ENCODE data around the gene PODXL2.

Gene PODXL2

DNA sequence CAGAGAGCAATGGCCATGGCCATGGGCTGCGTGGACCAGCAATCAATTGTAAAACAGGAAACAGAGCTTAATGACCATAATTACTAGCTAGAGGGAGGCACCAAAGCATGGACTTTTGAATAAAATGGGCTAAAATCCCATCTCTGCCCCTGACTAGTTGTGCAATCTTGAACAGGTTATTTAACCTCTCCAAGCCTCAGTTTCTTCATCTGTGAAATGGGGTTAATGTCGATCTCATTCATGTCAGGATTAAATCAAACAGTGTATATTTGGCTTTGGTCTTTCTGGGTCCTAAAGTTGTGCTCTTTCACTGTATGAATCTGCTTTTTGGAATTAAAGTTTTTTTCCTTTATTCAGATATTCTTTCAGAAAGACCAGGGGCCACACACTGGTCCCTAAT, 79.9 kb downstream of the PODXL2 start:
- no peak for DNase-seq (ENCODE audit: low spot score)

DNA sequence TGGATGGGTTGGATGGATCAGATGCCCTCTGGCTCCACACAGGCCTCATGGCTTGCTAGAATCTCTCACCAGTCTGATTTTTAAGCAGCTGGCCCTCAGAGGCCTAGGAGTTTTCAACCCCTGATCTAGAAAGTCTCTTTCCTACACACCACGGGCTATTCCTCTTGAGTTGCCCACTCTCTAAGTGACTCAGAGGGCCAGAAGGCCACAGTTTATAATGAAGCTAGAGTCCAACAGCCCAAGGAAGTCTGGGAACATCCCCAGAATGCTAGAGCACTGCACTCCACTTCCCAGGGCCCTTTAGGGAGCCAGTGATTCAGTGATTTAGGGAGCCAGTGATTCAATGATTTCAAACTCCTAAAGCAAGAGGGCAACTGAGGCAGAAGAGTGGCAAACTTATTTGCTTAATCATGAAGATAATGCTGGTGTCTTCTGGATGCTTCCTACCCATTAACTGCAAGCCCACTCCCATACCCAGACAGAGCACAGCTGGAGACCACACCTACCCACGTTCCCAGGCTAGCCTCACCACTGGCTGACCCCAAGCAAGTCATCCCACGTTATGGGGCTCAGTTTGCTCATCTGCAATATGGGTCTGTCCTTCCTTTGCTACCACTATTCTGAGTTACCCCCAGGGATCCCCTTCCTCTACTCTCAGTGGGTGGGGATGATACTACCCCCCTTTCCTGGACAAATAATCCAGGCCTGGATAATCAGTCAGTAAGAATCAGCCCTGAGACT, 80.5 kb downstream of the PODXL2 start:
- no peak for DNase-seq (ENCODE audit: low spot score)

DNA sequence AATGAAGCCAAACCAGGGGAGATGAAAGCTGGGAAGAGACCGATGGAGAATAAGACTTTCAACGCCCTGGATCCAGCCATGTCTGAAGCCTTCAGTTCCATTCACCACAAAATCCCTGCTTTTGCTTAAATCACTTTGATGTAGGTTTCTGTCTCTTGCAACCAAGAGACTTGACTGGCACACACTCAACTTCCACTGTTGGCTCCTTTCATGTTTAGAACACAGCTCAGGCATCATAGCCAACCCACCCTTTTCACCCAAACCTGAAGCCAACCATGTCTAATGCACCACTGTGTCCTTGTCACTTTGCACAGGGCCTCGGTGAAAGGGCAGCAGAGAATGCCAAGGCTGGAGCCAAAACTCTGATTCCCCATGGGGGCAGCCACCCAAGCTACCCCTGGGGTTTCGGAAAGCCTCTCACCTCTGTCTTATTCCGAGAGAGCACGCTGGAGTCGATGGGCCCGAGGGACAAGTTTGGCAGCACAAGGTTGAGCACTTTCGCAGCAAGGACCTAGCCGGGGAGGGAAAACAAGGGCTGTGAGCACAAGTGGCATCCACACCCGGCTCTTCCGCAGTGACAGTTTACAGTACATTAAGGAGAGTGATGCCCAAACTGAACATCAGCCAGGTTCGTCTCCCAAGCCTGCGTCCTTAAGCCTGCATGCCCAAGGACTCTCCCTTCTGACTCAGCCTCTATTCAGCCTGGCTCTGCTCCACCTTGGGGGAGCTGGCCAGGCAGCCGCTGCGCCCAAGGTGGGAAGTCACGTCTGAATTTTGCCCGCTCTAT, 81.4 kb downstream of the PODXL2 start:
- no peak for DNase-seq (ENCODE audit: low spot score)

DNA sequence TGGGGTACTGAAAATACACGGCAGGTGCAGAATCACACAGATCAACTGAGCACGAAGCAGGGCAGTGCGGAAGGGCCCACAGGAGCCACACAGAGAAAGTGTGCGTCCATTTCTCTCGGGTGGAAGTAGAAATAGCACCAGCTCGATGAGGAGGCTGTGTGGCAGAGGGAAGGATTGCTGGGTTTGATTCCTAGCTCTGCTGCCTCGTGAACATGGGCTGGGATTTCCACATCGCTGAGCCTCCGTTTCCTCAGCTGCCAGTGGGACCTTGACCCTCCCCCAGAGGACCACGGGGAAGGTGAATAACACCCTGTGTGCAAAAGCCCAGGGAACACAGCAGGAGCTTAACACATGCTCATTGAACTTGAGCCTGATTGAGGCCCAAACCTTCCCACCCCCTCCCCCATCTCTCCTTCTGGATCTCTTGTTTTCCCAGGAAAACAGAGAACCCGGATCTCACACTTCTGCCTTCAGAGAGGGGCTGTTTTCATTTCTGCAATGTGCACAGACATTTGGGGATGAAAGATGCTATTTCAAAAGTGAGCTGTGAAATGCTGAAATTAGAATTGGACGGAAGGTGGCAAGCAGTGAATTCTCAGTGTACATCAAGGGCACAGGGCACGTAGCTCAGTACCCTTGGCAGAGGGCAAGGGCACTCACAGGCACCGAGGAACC, 82.2 kb downstream of the PODXL2 start:
- no peak for DNase-seq (ENCODE audit: low spot score)

DNA sequence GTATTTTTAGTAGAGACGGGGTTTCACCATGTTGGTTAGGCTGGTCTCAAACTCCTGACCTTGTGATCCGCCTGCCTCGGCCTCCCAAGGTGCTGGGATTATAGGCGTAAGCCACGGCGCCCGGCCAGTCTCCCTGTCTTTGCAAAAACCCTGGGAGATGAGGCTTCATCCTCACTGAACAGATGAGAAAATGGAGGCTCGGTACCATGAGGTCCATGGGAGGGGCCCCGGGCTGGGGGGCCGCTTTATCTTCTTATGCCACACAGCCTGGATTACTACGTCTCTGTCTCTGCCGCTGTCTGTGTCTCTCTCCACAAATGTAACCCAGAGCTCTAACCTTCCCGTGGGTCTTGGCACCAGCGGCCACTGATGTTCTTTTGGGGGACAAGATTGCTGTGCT, 82.9 kb downstream of the PODXL2 start:
- DNase-seq (ENCODE audit: low spot score), result no peak

DNA sequence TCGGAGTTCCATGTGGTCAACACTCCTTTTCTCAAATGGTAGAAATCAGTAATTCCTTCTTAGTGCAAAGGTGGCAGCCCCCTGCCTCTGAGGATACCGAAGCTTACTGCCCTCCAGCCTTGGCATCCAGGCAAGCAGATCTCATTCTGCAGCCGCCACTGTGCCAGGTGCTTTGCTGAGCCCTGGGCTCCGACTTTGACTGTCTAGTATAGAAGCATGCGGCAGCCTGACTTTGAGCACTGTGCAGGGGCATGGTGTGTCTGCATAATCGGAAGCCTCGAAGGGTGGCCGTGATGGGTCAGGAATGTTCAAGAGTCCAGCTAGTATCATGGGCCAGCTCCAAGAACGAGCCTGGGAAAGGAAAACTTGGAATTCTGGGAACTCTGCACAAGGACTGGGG, 83.5 kb downstream of the PODXL2 start:
- no peak for DNase-seq (ENCODE audit: low spot score)

DNA sequence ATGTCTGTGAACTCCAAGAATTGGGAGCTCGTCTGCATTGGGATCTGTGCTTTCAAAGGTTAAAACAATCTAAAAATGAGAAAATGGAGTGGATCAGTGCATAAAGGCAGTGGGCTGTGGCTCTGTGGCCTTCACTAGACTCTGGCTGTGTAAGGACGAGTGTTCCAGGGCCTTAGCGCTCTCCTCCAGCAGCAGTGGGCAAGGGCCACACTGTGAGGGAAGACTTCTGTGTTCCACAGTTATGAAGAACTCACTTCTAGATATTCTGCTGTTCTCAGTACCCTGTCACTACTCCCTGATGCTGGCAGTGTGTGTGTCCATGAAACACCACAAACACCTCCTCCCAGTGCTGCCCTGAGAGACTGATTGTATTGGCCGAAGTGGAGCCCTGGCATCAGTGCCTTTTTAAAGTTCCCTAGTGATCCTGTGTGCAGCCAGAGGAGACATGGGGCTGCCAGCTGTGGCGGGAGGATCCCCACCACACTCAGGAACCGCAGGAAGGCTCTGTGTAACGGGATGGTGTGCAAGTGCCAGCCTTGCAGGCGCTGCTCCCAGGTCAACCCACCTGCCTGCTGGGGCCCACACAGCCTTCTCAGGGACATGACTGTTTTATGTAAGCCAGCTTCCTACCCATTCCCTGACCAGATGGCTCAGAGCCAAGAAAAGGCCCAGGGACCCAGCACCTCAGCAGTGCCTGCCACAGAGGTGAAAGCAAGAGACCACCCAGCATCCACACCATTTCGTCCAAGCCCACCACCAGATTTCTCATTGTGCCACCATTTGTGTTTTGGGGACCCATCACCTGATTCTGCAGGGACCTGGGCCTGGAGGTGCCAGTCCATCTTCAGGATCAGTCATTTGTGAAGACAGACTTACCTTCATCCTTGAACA, 84.1 kb downstream of the PODXL2 start:
- no peak for DNase-seq (ENCODE audit: low spot score)

DNA sequence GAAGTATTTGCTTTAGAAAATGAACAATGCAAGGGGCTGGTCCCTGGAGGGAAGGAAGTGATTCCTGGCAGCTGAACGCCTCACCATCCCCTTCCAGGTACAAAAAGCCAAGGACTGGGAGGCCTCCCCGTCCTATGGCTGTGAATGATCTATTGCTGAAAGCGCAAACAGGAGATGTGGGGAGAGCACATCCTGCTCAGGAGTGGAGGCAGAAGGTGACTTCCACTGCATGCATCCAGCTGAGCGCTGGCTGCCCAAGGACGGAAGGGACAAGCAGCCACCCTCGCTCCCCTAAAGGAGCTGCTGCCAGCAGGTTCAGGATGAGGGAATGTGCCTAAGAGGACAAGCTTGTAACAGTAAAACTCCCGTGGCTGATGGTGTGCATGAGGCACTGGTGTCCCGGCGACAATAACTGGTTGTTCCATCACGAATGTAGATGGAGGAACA, 85.2 kb downstream of the PODXL2 start:
- DNase-seq (ENCODE audit: low spot score), result no peak

DNA sequence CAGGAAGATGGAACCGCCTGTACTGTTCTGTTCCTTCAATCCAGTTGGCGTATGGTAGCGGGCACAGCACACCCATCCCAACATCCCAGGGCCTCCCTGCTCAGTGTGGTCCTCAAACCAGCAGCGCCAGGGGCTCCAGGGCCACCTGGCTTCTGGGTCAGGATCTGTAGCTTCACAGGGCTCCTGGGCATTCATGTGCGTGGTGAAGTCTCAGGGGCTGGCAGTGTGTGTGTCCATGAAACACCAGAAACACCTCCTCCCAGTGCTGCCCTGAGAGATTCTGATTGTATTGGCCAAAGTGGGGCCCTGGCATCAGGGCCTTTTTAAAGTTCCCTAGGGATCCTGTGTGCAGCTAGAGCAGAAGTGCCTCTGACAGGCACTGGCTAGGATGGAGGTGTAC, 85.9 kb downstream of the PODXL2 start:
- DNase-seq (ENCODE audit: low spot score), result no peak

DNA sequence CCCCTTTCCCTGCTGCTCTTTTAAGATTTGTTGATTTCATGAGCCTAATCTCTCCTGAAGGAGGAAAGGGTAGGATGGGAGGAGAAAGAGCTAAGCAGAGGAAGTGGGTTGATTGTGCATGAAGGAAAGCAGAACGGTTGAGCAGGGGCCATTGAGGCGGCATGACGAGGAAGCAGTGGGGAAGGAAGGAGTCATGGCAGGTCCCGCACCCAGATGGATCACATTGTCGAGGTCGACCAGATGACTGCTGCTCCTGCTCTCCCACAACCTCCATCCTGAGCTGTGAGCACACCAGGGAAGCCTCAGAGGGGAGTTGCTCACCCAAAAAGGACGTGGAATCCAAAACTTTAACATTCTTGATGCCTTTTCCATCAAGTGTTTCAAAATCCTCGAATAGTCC, 86.5 kb downstream of the PODXL2 start:
- no peak for DNase-seq (ENCODE audit: low spot score)

DNA sequence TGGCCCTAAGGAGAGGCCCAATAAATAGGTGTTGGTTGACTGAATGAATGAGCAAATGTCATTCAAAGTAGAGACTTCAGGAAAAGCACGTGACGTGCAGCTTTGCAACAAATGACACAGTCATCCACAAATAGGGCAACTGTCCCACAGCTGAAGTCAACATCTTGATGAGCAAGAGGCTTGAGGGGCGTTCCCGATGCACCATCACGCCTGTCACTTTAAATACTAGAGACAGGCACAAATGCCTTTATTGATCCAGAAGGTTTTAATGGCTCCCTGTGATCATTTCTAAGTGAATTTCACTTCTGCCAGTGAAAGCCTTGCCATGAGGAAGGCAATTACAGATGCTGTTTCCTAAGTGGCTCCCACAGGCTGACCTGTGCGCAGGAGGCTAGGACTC, 87.4 kb downstream of the PODXL2 start:
- DNase-seq (ENCODE audit: low spot score), result no peak

DNA sequence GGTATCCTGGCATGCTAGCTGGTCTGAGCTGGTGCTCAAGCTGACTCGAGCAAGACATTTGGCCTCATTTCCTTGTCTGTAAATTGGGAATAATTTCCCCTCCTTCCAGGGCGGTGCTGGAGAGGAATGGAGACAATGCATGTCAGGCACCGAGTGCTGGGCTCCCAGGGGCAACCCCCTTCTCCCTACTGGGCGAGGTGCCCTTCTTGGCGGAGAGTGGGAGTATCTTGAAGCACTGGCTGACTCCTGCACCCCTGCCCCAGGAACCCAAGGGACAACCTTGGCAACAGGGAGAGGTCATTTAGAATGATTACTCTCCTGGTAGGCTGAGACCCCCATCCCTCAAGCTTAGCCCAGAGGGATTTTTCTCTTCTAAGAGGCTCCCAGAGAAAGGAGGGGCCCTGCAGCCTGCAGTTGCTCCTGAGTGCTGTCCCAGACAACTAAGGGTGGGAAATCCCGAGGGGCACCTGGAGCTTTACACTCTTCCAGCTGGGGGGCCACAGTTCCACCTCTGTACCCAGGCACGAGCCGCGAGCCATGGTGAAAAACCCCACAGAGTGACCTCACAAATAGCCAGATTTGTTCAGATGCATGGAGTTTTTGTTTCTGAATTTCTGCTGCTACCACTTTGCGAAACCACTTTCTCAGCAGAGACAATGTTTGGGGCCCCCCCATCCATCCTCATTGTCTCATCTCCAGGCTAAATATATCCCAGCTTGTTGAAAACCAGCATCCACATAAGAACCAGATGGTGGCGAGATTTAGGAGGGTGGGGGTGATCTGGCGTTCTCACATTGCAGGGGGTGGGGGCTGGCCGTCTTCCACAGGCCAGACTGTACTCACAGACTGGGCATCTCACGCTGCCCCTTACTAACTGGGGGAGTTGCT, 88.6 kb downstream of the PODXL2 start:
- DNase-seq (ENCODE audit: low spot score), result no peak

DNA sequence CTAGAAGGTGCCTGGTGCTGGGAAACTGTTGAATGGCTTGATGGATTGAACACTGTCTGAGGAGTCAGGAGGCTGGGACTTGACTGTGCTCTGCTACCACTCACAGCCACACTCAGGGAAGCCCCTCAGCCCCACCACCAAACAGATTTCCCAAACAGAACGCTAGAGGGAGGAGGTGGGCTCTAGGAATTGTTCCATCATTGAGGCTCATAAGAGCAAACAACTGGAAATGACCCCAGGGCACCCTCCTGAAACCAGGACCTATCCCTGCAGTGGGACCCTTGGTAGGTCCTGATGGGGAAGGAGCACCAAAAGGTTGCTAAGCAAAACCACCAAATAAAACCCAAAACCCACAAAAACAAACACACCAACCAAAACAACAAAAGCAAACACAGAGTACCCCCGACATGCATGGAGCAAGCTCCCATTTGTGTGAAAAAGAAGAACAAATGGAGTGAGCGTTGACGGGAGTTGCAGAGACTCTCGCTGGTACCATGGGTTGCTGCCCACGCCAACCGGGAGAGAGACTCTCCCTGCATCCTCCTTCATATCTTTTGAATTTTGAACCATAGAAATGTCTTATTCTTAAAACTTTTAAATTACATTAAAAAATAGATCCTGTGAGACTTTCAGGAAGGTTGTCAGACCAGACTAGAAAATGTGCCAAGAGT, 89.4 kb downstream of the PODXL2 start:
- DNase-seq (ENCODE audit: low spot score), result no peak

DNA sequence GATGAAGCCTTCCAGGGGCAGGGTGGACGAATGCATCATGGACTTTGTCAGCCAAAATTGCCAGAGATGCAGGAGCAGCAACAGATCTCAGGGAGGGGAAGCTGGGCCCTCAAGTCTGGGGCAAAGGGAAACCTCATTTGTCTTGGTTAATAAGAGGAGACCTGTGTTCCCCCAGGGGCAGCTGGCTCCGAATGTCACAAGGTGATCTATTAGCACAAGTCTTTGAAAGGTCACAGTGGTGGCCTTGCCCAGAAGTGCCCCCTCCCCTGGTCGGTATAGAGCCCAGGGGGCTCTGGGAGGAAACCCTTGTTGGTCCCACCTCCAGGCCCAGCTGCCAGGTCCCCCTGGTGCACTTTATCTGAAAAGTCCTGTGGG, 89.9 kb downstream of the PODXL2 start:
- DNase-seq (ENCODE audit: low spot score), result no peak

DNA sequence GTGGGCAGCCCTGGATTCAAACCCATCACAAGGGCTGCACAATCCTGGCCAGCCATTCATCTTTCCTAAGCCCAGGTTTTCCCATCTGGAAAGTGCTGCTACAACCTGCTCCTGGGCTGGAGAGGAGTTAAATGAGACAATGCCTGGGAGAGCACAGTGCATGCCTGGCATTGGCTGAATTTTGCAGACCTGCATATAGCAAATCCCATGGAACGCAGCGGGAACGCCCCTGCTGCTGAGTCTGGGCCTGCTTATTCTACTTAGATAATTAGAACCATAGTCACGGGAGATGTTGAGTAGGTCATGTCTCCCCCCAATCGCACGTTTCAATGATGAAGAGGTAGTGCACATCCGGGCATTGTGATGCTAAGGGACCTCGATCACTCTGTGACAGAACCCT, 90.4 kb downstream of the PODXL2 start:
- no peak for DNase-seq (ENCODE audit: low spot score)

DNA sequence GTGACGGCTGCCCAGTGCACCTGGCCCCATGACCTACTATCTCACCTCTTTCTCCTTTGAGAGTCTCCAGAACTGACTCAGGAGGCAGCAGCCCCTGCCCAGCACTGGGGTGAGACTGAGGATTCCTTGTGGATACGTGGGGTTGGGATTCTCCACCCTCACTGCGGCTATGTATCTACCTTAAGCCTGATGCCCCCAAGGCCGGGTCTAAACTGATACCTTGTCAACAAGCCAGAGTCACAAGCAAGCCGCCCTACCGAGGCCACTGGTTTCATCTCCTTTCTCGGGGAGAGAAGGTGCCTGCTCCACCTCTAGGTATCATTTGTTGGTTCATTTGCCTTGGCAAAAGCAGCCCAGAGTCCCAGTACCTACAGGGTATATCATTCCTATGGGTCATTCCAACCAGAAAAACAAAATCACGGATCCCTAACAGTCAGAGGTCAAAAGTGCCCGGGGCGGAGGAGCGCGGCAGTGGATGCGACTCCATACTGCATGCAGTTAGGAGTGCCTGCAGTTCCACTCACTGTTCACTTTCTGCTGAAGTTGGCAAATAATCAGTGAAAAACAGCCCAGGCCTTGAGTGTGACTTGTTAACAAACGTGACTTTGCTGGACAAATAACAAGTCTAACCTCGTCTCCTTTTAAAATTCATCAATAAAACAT, 91.3 kb downstream of the PODXL2 start:
- no peak for DNase-seq (ENCODE audit: low spot score)

DNA sequence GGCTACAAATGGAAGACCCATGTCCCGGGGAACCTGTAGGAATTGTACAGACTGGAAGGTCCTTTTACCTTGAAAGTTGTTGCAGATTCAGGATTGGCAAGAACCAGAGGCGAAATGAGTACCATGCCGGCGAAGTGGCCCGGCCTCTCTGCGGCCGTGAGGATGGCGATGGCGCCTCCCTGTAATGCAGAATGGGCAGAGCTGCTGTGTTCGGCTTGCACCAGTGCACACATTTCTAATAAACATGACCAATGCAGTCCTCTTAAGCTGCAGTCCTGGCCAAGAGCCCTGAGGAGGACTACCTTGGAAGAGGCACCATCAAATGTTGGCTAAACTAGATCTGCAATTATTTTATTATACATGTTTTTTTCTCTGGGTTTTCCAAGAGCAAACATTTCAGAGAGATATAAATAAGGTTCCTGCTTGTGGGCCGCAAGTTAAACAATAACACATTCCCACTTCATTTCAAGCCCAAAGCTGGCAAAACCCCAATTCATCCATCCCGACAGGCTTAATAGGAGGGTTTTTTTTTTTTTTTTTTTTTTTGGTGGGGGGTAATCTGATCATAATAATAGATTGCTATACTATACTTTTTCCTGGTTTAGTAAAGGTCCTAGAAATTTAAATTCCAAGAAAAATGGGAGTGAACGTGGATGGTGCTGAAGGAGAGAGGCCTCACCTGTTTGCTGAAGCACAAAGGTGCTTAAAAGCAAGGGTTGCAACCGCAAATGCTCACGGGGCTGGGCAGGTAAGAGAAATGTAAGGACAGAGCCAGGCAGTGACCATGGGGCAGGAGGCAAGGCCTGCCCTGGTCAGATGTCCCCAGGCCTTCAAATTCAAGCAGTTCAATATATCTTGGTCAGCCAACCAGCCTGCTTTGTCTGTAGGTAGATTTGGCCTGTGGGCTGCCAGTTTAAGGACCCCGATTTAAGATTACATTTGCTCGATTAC, 92.3 kb downstream of the PODXL2 start:
- DNase-seq (ENCODE audit: low spot score), result no peak

DNA sequence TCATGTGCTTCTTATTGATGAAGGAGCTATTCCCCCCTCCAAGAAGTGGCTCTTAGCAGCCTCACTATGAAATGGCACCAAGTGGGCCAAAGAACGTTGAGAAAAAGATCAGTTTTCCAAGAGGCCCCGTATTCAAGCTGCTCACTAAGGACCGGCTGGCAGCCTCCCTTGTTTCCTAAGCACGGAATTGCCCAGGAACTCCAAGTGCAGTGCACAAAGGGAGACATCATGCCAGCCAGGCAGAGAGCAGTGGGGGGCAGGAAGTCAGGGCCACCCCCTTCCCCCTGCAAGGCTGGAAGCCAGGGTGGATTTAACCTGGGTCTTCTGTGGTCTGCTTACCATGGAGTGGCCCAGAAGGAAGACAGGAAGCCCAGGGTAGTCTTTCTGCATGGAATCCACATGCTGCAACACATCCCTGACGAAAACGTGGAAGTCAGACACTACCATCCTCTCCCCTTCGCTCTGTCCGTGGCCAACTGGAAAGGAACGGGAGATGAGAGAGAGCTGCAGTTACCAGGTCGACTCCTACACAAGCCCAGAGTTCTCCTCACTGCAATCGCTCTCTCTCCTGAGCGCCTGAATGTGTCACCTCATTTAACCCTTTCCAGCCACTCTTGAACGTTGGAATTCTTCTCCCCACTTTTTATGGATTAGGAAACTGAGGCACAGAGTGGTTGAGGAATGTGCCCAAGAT, 93.3 kb downstream of the PODXL2 start:
- no peak for DNase-seq (ENCODE audit: low spot score)
